GM19043 (cell line): ENCODE measurements around the gene HIRA.
"Not testable (repeated sequence)": the region's sequence is repeated elsewhere in the genome, so short reads cannot be mapped to it uniquely, and the experiment has no call there.

ENCODE experiments used
- ATAC-seq: cut with Tn5 transposase; IDR thresholded peaks from one replicate; pipeline ENCODE4 v1.9.1; 2021; ENCODE audit warnings: low read depth; ENCODE audit not compliant: unreplicated experiment

The HIRA gene

DNA sequence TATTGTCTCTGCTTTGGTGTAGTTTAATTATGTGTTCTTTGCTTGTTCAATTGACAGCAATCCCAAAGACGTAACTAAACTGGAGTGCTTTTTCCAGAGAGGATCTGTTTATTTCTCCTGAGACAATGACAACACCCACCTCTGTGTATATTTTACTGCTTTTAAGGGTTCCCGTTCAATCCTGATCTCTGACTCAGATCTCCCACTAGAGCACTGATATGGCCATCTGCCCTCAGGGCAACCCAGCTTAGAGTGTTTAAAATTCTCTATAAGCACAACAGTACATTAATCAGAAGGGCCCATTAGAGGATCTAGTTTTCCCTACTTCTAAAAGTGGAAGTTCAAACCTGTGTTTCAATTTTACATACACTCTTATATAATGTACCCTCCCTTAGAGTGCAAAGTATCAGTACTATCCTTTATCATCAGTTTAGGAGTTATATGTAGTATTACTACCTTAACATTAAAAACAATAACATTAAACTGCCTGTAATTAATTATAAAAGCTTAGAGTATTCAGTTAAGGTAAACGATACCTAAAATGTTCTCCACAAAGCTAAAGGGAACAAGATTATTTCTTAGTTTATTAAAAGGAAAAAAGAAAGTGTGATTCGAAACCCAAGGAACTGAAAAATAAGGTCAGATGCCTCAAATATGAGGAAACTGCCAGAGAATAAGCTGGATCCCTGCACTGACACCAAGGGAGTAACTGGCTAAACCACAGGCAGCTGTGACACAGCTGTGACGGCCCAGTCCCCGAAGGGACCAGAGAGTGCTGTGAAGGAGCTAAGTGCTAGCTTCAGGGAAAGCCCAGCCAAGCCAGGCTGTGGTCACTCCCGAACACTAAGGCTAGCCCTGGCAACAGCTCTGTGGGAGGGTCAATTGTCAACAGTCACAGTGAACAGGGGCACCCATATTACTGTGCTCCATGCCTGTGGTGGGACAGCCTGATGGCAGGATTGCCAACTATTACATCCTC lies 32.2 kb upstream of the HIRA start:
- no peak for ATAC-seq

DNA sequence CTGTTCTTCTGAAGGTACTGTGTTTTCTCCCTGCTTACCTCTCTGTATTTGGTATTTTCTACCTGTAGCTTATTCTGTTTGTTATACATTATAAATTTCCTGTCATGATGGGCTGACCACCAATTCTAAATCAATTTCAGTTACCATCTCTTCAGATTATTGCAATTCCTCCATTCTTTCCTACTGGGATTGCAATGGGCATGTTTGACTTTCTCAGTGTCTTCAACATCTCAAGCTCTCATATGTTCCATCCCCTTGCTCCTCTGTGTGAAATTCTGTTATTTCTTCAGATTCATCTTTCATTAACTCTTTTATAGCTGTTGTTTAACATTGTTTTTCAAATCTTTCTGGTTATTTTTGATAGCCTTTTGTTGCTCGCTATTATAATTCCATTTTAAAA lies 31.5 kb upstream of the HIRA start:
- no peak for ATAC-seq

DNA sequence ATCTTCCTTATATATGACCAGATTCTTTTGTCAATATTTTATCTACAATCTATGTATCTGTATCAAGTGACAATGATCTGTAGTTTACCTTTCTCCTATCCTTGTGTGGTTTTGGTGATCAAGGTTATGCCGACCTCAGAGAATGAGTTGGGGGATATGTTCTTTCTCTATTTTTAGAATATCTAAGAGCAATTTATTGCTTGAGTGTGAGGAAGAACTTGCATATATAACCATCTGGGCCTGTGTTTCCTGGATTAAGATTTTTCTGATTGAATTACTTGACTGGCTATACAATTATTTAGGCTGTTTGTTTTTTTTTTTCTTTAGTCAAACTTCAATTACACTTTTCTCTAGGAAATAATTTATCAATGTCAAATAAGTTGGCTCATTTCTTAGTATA lies 30.0 kb upstream of the HIRA start:
- no peak for ATAC-seq

DNA sequence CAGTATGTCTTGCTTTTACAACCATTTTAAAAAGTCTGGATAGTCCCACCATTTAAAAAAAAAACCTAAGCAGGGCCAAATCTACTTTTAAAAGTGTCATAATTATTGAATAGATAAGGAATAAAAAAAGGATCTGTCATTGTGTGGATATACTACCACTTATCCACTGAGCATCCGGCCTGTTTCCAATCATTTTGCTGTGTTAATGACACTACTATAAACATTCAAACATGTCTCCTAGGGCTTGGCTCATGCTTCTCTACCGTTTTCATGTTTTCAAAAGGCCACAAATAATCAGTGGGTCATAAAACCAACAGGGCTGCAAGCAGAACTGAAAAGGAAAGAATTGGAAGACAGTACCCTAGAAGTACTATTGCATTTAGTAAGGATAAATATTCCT lies 28.5 kb upstream of the HIRA start:
- ATAC-seq, result no peak

DNA sequence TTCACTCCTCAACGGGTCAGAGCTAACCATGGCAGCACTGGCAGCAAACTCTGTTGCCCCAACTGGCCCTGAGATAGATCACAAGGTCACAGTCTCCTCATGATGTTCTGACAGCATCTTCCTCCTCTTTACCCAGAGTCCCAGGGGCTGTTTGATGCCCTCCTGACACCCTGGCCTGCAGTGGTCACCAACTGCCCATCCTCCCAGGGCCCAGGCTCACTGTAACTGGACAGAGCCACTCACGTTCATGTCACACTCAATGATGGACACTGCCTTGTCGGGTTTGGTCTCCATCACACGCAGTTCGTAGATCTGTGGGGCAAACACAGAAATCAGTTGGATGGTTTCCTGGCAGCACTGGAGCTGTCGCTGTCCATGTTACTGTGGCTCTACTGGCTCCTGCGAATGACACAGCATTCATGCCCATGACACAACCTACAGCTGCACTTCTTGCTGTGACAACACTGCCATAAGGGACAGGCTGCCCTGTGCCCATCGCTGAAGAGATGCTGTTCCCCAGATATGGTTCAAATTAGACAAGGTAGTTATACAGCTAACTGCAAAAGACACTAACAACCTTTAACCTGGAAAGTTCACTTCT lies 26.4 kb upstream of the HIRA start:
- no peak for ATAC-seq

DNA sequence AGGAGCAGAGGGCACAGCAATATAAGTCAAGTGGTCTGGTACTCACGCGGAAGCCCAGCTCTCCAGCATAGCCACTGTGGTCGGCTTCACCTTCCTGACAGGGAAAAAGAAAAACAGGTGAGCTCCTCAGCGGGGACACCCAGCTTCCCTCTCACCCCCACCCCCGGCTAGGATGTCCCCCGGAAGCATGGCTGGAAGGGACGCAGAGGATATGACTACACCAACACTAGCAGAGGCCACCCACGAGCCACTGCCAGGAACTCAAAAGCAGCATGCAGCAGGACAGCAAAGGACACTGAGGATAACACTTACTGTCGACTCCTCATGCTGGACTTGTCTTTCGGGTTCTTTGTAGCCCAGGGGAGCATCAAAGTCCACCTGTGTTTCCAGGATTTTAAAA lies 25.0 kb upstream of the HIRA start:
- ATAC-seq, result no peak

DNA sequence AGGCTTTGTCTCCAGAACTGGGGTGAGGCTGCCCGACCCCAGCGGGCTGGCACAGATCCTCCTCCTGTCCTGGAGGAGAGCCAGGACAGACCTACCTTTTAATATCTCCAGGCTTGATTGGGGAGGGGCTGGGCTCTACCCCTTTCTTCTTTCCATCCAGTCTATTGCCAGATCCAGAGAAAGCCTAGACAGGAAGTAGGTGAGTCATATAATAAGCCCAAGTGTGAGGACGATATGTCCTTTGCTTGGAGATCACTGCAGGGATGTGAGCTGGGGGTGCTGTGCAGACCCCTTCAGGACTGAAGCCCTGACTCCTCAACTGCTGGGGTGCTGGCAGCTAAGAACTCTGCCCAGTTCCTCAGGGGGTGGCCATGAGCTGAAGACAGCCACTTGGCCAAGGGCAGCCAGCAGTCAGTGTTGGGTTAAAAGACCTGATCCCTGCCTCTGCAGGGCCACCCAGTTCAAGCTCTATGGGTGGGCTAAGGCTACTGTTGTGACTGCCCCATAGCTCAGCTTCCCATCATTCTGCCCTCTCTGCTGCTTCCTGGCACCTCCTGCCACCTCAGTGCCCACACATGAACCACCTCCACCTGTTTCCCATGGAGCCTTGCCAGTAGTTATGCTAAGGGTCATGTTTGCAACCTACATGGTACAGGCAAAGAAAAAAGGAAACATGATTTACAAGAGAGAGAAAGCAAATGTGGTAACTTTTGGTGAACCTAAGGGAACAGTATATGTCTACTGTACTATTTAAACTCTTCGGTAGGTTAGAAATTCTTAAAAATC lies 24.2 kb upstream of the HIRA start:
- no peak for ATAC-seq

DNA sequence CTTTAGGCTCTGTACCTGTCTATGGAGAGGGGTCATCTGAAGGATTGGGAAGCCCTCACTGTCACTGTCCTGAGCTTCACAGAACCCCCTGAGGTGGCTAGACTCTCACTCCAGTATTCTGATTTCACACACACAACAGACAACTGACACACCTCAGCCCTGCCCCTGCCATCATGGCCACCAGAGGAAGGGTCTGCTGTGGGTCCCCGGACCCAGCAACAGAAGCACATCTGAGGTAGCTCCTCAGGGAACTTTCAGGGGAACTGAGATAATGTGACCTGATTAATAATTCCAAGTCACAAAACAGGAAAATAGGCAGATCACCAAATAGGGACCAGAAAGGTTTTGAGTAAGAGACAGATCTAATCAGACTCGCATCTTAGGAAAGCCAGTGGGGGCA lies 23.5 kb upstream of the HIRA start:
- no peak for ATAC-seq

DNA sequence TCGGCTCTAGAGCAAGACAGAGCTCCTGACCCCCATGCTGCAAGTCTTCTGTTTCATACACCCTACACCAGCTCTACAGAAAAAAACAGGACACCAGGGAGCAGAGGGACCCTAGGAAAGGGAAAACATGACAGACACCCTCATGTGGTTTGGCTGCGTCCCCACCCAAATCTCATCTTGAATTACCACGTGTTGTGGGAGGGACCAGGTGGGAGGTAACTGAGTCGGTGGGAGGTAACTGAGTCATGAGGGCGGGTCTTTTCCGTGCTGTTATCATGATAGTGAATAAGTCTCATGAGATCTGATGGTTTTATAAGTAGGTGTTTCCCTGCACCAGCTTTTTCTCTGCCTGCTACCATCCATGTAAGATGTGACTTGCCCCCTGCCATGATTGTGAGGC lies 22.6 kb upstream of the HIRA start:
- no peak for ATAC-seq

DNA sequence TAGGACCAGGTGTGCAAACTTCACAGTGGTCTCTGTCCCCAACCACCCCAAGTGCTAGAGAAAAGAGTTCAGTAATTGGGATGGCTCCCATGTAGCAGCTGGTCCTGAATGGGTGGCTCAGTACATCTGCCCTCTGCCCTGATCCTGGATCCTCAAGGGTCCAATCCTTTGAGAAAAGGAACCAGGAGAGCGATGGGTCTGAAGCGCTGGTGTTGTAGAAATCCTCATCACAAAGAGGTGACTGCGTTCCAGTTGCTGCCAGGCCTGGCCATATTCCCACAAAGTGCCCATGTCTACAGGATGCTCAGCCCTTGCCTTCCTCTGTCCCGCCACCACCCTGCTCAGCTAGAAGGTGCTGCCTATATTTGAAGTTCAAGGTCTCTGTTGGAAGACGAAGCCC lies 22.2 kb upstream of the HIRA start:
- ATAC-seq, result no peak

DNA sequence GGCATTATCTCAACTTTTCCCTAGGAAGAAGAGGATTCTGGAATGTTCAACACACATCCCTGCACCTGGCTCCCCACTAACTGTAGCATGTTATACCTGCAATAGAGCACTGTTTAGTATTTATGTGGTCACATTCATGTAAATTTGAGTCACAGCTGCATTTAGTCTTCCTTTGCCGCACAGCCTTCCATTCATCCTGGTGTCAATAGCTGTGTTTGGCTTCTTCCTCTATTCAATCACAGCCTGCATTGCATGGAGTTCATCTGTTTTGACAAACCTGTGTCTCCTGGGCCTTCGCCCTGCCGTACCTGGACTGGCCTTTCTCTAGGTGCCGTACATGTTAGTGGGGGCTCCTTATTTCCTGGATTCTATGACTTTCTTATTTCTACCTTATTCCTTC lies 20.0 kb upstream of the HIRA start:
- no peak for ATAC-seq

DNA sequence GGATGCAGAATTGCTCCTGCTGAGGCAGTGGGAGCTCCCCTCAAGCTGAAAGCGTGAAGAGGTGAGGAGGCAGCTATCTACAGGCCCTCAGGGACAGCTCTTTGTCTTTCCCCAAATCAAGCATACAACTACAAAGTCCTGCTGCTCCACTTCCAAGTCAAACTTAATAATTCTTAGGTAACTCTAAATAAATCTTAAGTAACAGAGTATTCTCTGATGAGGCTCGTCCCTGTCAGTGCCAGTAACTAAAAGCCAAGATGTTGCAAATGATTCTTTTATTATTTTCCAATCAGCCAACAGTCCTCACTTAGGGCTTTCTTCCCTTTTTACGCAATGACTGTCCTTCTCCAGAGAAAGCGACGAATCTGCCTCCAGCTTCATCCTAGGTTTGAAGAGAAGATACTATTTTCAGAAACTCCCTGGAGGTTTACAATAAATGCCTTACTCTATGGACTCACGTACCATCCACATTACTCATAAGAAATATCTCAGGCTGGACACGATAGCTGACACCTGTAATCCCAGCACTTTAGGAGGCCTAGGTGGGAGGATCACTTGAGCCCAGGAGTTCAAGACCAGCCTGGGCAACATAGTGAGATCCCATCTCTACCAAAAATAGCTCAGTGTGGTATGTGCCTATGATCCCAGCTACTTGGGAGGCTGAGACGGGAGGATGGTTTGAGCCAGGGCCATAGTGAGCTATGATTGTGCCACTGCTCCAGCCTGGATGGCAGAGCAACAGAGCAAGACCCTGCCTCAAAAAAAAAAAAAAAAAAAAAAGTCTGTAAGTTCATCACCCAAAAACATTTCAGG lies 19.0 kb upstream of the HIRA start:
- ATAC-seq, result no peak

DNA sequence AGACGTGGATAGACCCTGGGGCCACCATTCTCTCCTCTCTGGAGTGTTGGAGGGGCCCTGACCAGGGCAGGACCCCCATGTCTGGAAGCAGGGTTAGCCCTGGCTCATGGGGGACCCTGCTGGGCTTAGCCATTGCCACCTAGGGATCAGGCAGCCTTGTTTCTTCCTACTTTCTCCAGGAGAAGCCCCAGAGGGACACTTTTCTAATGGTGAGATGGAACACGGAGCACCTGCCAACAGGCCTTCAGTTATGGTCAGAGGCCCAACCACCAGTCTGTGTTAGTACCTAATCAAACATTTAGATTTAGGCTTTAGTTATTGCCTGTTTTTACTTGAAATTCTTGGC lies 17.9 kb upstream of the HIRA start:
- no peak for ATAC-seq

DNA sequence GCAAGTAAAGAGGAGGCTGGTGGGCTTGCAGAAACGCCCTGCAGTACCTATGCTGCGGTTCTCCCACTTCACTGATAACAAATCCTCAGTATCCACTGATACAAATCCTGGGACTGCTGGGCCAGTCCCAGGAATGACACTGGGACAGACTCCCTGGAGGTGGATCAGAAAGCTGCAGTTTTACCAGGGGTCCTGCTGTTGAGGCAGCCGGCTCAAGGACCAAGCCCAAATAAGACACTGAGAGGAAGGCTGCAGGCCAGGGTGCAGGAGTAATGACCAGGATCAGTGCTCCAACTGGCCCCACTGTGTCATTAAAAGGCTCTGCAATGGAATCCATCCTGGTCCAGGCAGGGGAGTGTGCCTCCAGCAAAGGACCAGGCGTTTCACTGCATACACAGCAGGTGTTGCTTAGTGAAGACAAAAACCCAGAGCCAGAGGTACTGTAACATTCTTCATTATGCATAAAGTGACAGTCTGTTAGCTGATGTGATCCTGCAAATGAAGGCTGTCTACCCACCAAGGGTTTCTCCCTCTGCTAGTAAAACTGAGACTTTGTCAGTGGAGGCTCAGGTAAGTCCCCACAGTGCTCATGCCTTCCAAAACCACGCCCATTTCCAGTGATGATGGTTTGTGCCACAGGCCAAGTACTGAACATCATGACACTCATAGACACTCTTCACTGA lies 17.3 kb upstream of the HIRA start:
- no peak for ATAC-seq

DNA sequence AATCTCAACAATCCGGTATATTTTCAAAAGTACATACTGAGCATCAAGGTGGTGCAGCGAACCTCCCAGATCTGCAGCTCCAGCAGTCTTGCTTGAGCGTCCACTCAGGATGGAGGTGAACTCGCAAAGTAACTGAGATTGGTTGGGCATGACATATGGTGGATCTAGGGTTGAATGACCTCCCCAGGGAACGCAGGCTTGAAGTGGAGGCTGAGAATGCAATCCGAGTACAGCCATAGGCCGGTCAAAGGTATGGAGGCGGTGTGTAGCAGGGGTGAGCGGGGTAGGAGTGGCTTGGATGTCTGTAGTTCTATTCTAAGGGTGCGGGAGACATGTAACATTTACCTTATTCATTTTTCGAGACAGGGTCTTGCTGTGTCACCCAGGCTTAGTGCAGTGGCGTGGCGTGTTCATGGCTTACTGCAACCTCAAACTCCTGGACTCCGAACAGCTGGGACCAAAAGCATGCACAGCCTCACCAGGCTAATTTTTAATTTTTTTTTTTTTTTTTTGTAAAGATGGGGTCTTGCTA lies 16.6 kb upstream of the HIRA start:
- no peak for ATAC-seq

DNA sequence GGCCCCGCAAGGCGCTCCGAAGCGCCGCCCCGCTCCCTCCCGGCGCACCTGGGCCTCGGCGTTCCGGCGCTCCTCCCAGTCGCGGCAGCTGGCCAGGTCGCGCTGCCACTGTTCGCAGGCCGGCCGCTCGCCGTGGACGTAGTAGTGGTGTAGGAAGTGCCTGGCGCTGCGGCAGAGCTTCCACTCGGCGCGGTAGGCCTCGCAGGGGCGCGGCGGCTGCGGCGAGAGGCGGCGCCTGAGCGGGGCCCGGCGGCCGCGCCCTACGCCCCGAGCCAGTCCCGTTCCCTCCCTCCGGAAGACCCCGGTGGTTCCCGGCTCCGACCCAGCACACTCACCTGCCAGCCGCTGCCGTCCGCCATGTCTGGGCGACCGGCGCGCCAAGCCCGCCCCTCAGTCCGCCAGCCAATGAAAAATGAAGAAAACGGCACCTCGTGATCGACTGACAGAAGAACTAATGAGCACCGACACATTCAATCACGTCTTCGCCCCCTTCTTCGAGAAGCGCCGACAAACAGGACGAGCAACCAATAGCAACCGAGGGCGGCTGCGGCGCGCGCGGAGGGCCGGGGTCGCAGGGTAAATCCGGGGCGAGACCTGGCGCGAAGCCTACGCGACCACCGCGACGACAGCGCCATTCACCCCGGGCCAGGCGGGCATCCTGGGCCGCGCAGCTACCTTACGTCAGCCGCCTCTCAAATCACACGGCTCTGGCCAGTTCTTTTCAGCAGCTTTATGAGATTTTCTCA lies 16.0 kb upstream of the HIRA start, which contains the start of gene C22orf39:
C22orf39 (minus strand) TSS at position 382 of the 746 bp plus-strand sequence; CDS start at position 359, 23 bp downstream.
- peak; percentile 82 for ATAC-seq

DNA sequence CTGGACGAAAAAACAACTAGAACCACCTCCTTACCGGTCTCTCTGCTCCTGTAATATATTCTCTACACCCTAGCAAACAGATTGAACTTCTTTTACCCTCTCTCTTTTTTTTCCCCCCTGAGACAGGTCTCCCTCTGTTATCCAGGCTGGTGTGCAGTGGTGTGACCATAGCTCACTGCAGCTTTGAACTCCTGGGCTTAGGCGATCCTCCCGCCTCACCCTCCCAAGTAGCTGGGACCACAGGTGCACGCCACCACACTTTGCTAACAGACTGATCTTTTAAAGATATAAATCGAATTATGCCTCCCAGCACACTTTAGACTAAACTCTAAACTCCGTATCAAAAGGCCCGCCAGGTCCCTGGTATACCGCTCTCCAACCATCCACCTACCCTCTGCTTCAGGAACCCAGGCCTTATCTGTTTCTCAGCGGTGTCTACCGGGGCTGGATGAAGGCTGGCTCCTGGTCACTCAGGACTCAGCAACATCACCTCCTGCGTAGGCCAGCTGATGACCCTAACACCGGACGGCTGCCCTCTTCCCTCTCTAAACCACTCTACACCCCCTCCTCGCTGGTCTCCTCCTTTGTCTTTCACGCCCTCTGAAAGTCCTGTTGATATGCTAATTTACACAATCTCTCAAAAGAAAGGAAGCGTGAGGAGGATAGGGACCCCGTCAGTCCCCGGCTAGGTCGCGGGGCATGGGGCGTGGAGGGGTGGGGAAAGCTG lies 15.2 kb upstream of the HIRA start:
- ATAC-seq, result no peak

DNA sequence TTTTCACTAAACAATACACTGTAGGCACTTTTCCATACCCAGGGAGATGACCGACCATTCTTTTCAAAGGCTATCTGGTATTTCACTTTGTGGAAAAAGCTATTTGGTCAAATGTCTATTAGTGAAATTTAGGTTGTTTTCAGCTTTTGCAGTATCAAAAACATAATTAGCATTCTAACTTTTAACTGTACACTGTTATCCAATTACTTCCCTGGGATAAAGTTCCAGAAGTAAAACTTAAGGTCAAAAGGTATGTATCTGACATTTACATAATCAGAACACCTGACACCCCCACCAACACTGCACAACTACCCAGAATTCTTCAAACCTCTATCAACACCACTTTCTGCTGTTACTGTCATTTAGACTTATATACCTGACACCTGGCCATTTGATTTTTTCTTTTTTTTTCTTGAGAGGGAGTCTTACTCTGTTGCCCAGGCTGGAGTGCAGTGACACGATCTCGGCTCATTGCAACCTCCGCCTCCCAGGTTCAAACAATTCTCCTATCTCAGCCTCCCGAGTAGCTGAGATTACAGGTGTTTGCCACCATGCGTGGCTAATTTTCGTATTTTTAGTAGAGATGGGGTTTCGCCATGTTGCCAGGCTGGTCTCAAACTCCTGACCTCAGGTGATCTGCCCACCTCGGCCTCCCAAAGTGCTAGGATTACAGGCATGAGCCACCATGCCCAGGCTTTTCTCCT lies 13.9 kb upstream of the HIRA start:
- ATAC-seq, result not testable (repeated sequence)
